Colonic mucosa (tissue), 4 donors: ENCODE results near the gene ERVK3-1. TPM values are rescaled to one million over a fixed set of nuclear protein-coding genes. Genes with fewer than 3 reads are reported as not detected.

ENCODE experiments used
- DNase-seq: peaks from one replicate; pipeline ENCODE4 v3.0.0-alpha.2; 2020
- H3K27ac ChIP-seq: fragments of 200-600 bp; one replicate; pipeline ENCODE4 v1.8.0; 2021
- H3K27me3 ChIP-seq: fragments of 200-600 bp; one replicate; pipeline ENCODE4 v1.8.0; 2021
- H3K36me3 ChIP-seq: fragments of 200-600 bp; one replicate; pipeline ENCODE4 v1.8.0; 2021
- H3K4me1 ChIP-seq: fragments of 200-600 bp; one replicate; pipeline ENCODE4 v1.8.0; 2021; ENCODE audit warnings: mild to moderate bottlenecking
- H3K4me3 ChIP-seq: fragments of 200-600 bp; one replicate; pipeline ENCODE4 v1.8.0; 2021
- H3K9ac ChIP-seq, 2 donors: one replicate each; pipeline ENCODE4 v1.7.0; 2013; ENCODE audit warnings: control low read depth in 2 of 2, low read depth in 2 of 2, low read length in 2 of 2
- H3K9me3 ChIP-seq: fragments of 200-600 bp; one replicate; pipeline ENCODE4 v1.8.0; 2021
- intact Hi-C: fragments of 100-400 bp; cut with DNase I; formaldehyde crosslinking; loops from one replicate; pipeline ENCODE4 v1.14.1; 2022
- total RNA-seq, 2 donors: library from RNA; stranded (reverse); fragmentation: NEBNext Ultra II Directional in 1 of 2; extraction: Animal tissue kit (Norgen Biotek cat#: 25700) in 1 of 2; gene quantifications; one replicate each; pipeline ENCODE4 v1.2.1, GENCODE V29; 2021
- TF ChIP-seq, protein P1 (sequence below): fragments of 200-600 bp; IDR thresholded peaks from one replicate; pipeline ENCODE4 v1.8.0; 2022; ENCODE audit warnings: antibody characterized with exemption, mild to moderate bottlenecking
- donor health status: healthy.
- donor health status: DM: no; HTN: no; CAD: no.
- donor health status: DM: no; HTN: no; CAD: no.

ERVK3-1 gene
- total RNA-seq, 2 donors from 2014 or later = 21.6 to 25.0 TPM

DNA sequence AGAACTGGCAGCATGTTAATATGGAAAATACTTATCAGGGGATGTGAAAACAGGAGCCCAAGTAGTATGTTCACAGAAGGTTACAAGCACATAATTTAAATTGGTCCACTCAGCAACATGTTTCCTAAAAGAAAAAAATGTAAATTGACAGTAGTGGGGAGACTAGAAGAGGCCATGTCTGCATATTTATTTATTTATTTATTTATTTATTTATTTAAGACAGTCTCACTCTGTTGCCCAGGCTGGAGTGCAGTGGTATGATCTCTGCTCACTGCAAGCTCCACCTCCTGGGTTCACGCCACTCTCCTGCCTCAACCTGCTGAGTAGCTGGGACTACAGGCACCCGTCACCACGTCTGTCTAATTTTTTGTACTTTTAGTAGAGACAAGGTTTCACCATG is 40.1 kb upstream of the ERVK3-1 start:
- peaks cover 10% of the 10 kb centered on the region for H3K36me3 ChIP-seq
- no peak overlapping the region for H3K4me3 ChIP-seq
- intact Hi-C loops = no loop called here
- H3K9me3 ChIP-seq = peaks cover 46% of the 10 kb centered on the region
- no peak for DNase-seq
- no peak overlapping the region for H3K9ac ChIP-seq
- no peak overlapping the region for H3K27ac ChIP-seq
- H3K27me3 ChIP-seq = no peaks in the 10 kb centered on the region
- no peaks in the 10 kb centered on the region for H3K4me1 ChIP-seq
- TF ChIP-seq, protein P1, sequence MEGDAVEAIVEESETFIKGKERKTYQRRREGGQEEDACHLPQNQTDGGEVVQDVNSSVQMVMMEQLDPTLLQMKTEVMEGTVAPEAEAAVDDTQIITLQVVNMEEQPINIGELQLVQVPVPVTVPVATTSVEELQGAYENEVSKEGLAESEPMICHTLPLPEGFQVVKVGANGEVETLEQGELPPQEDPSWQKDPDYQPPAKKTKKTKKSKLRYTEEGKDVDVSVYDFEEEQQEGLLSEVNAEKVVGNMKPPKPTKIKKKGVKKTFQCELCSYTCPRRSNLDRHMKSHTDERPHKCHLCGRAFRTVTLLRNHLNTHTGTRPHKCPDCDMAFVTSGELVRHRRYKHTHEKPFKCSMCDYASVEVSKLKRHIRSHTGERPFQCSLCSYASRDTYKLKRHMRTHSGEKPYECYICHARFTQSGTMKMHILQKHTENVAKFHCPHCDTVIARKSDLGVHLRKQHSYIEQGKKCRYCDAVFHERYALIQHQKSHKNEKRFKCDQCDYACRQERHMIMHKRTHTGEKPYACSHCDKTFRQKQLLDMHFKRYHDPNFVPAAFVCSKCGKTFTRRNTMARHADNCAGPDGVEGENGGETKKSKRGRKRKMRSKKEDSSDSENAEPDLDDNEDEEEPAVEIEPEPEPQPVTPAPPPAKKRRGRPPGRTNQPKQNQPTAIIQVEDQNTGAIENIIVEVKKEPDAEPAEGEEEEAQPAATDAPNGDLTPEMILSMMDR = no peak

DNA sequence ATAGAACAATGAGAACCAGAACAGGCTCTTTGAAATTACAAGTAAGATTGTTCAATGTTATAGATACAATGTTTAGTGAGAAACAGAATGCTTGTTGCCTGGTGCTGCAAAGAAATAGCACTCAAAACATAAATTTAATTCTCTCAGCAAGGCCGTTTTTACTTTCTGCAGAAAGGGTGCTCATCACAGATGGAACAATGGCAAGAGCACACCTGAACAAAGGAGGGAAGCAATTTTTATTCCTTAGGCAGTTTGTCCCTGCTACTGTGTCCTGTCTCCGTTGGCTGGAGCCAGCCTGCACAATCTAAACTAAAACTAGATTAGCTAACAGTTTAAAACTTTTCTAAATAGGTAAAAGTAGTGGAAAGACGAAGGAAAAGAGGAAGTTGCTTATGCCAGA is 36.8 kb upstream of the ERVK3-1 start:
- Histone ChIP-seq H3K9me3 (peaks cover 29% of the 10 kb centered on the region), H3K36me3 (no peaks in the 10 kb centered on the region), H3K27ac (no peak overlapping the region), H3K4me1 (no peaks in the 10 kb centered on the region), H3K27me3 (no peaks in the 10 kb centered on the region), H3K9ac (no peak overlapping the region), H3K4me3 (no peak overlapping the region)
- no peak for DNase-seq
- intact Hi-C loops = no loop called here
- TF ChIP-seq, protein P1 = no peak

DNA sequence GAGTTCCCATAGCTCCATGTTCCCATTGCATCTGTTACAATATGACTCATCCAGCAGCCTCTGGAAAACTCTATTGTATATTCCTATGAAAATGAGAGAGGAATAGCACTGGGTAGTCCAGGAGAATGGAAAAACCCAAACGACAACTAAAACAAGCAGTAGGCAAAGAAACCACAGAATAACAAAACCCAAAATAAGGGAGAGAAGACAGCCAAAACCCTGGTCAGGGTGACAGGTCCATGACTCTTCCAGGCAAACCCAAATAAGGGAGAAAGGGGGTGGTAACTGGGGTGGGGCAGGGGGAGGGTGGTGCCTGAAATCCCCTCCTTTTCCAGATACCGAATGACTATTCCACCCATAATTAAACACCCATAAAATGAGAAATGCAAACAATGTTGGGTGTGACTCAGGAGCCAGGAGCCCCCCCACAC is 30.4 kb upstream of the ERVK3-1 start:
- DNase-seq = peak; percentile 28
- TF ChIP-seq, protein P1 = no peak

DNA sequence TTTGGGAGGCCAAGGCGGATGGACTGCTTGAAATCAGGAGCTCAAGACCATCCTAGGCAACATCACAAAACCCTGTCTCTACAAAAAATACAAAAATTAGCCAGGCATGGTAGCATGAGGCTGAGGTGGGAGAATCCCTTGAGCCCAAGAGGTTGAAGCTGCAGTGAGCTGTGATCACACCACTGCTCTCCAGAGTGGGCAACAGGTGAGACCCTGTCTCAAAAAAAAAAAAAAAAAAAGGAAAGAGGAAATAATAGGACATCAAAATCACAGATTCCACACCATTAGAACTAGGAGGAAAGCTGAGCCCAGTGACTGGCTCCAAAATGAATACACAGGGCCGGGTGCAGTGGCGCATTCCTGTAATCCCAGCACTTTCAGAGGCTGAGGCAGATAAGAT is 29.6 kb upstream of the ERVK3-1 start:
- intact Hi-C loops = no loop called here

More for the DNA sequence above, 30.4 kb upstream of the ERVK3-1 start:
- Histone ChIP-seq H3K4me3 (no peak overlapping the region), H3K4me1 (no peaks in the 10 kb centered on the region), H3K27me3 (no peaks in the 10 kb centered on the region), H3K27ac (no peak overlapping the region), H3K36me3 (no peaks in the 10 kb centered on the region), H3K9me3 (peaks cover 8% of the 10 kb centered on the region), H3K9ac (no peak overlapping the region)
- intact Hi-C loops = no loop called here

DNA sequence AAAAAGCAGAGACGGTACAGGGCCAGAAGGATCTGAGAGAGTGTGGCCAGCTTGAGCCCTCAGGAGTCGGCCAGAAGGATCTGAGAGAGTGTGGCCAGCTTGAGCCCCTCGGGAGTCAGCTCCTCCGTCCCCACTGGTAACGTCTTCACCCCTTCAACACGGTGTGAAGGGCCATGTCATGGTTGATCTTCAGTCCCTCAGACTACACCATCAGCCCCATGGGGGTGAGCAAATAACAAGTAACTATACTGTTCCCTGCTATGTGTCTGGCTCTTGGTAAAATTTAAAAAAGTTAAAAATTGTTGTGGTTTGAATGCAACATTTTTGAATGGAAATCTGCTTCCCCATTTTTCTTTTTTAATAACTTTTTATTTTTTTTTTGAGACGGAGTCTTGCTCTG is 28.0 kb upstream of the ERVK3-1 start:
- TF ChIP-seq, protein P1 = no peak
- Histone ChIP-seq H3K27ac (no peak overlapping the region), H3K4me3 (no peak overlapping the region), H3K36me3 (no peaks in the 10 kb centered on the region), H3K27me3 (no peaks in the 10 kb centered on the region), H3K9ac (no peak overlapping the region), H3K9me3 (peaks cover 8% of the 10 kb centered on the region), H3K4me1 (no peaks in the 10 kb centered on the region)
- intact Hi-C loops = no loop called here
- DNase-seq = no peak

More for the DNA sequence above, 29.6 kb upstream of the ERVK3-1 start:
- Histone ChIP-seq H3K36me3 (no peaks in the 10 kb centered on the region), H3K4me3 (no peak overlapping the region), H3K4me1 (no peaks in the 10 kb centered on the region), H3K27me3 (no peaks in the 10 kb centered on the region), H3K9me3 (peaks cover 8% of the 10 kb centered on the region), H3K27ac (no peak overlapping the region), H3K9ac (no peak overlapping the region)
- TF ChIP-seq, protein P1 = no peak
- DNase-seq = no peak
